HPDE6-E6E7 (cell line): Measurements from ENCODE around the gene NCOA3.

Source experiments
- DNase-seq: peaks from one replicate; pipeline ENCODE4 v3.0.0; 2011; ENCODE audit warnings: missing footprints; ENCODE audit errors: extremely low spot score

The NCOA3 gene

DNA sequence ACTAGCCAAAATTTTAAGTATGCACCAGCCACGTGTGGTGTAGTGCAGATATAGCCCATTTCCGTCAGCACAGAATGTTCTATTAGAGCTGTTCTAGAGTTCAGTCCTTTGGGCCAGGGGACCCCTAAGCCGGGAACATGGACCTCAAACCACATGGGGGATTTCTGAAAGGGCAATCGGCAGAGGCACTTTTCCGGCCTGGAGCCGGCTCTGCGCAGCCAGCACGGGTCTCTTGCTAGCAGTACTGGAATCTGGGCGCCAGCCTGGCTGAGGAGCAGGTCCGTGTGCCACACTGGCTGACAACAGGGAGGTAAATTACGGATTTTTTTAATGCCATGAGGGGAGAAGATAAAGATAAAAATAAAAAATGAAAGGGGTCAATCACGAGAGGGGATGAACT is 163.1 kb downstream of the NCOA3 start:
- no peak for DNase-seq

- DNase-seq, result peak; percentile 100
These were observed 163.7 kb downstream of the NCOA3 start for GRCh38 chr20:47665221-47665991.

- no peak for DNase-seq
These were observed 164.6 kb downstream of the NCOA3 start for GRCh38 chr20:47666304-47666703.

- no peak for DNase-seq
These were observed 165.4 kb downstream of the NCOA3 start for GRCh38 chr20:47667086-47667485.

DNA sequence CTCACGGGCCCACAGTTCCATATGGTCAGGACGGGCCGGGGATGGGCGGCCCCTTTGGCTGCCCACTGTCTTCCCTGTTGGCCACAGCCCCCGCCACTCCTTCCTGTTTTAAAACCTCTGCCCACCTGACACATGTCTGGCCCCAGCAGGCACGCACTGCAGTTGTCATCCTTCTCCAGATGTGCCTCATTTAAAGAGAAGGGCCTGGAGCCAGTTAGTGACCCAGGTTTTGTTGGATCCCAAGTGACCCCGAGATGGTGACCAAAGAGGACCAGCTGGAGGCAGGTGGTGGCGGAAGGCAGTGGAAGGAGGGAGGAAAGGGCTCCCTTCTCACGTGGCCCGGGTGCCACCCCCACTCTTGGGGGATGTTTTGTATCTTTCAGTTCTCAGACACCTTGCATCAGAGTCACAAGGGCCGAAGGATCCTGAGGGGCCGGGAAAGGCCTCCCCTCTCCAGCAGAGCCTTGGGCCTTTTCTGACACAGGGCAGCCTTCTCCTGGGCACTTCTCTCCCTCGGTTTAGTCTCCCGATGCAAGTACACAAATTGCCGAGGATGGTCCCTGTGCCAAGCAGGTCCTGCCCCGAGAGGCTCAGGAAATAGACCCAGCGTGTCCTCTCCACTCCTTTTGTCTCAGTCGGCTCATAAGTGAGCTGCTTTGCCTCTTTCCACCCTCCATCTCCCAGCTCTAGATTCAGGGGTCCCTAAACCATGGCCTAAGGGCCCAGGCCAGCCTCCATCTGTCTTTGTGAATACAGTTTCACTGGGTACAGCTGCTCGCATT is 166.0 kb downstream of the NCOA3 start:
- DNase-seq, result no peak

DNA sequence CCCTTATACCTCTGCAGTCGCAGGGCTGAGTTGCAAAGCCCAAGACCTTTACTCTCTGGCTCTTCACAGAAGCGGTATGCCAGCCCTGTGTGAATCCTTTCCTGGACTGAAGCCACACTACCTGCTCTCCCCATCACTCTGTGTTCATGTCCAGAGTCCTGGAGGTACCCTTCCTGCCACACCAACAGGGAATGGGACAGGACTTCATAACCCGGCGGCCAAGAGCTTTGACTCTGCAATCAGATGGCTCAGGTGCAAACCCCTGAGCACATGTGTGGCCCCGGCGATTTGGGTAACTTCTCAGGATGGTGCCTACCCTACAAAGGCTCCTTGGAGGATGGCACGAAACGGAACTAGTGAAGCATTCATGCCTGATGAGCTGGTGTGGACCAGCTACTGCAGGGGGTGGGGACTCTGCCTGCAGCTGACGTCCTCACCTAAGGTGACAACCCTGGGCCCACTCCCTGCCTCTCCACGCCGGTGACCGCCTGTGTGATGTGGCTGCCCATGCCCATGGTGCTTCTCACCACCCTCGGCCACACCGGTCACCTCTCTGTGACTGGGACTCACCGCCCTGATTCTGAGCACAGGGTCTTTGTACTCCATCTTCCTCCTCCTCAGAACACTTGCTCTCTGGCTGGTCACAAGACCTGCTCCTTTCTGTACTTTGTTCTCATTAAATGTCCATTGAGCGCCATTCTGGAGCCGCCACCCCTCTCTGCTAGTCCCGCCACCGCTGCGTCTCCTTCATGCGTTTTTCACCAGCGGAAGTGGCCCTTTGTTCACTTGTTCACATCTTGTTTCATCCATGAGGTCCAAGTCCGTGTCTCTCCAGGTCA is 166.8 kb downstream of the NCOA3 start:
- no peak for DNase-seq

GRCh38 chr20:47669152-47669425 is 167.4 kb downstream of the NCOA3 start:
- no peak for DNase-seq

DNA sequence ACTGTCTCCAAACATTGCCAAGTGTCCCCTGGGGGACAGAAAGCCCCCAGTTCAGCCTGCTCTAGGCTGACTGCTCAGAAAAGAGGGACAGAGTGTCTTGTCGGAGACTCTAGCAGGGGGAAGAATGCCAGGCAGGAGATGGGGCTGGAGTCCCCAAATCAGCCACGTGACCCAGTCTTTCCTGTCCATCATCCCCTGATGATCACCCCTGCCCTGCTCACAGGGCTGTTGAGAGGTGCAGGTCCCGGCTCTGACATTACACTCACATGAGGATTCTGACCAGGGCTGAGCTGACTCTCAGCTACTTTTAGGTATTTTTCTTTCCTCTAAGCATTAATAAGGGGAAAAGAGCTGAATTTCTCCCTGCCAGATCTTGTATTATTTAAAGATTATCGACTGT is 167.8 kb downstream of the NCOA3 start:
- DNase-seq, result no peak

GRCh38 chr20:47669927-47670890 is 168.5 kb downstream of the NCOA3 start:
- DNase-seq, result no peak

- no peak for DNase-seq
These were observed 169.2 kb downstream of the NCOA3 start for GRCh38 chr20:47670913-47671312.

- no peak for DNase-seq
These were observed 170.5 kb downstream of the NCOA3 start for GRCh38 chr20:47672166-47672565.

DNA sequence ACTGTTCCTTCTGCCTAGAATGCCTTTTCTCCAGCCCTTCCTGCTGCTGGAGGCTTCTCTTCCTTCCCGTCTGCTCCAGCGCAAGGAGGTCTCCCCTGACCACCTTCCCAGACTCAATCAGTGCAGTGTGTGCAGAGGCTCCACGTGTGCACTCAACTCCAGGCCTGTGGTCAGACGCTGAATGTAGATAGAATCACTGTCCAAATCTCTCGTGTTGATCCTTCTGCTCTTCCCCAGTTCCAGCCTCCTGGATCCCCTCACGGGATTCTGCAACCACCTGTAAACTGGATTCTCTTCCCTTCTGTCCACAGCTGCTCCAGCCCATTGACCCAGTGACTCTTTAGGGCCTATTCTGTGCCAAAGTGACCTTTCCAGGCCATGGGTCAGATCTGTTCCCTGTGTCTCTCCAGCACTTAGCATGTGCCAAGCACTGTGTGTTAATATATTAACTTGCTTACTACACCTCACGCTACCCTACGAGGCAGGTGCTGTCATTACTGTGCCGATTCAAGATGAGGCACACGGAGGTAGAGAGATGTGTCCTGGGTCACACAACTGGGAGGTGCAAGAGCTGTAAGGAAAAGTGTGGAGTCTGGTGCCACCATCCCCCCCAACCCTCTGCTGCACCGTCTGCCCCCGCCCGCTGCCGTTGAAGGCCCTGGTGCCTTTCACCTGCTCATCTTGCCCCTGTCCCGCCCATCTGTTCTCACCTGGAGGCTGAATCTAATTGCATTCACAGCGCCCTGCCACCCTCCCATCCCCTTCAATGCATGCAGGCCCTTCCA is 171.4 kb downstream of the NCOA3 start:
- no peak for DNase-seq

DNA sequence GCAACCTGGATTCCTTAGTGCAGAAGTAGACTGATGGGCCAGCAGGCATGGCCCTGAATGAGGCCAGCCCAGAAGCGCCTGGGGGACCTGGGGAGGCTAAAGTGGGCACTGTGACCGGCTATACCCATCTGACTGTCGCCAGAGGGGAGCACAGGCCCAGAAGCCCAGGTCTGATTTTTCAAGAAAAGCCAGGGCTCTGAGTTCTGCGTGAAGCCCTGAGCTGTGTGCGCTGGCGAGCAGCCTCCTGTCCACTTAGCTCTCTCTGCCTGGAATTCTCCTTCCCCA is 171.9 kb downstream of the NCOA3 start:
- DNase-seq, result no peak

DNA sequence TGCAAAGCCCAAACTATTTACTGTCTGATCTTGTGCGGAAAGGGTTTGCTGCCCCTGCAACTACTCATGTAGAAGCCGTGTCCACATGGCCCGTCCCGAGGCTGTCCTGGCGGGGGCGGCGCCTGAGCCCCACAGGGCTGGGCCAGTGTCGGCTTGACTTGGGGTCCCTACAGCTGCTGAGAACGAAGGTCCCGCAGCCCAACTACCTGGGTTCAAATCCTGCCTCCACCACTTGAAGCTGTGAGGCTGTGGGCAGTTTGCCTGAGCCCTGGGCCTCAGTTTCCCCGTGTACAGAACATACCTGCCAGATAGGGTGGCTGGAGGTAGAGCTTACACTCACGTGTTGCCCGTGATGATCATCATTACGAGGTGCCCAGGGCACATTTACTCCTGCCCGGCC is 172.5 kb downstream of the NCOA3 start:
- no peak for DNase-seq

- no peak for DNase-seq
These were observed 173.0 kb downstream of the NCOA3 start for GRCh38 chr20:47674686-47675085.

GRCh38 chr20:47675190-47676142 is 173.8 kb downstream of the NCOA3 start:
- no peak for DNase-seq

- DNase-seq, result no peak
These were observed 174.6 kb downstream of the NCOA3 start for GRCh38 chr20:47676219-47676721.

- DNase-seq, result no peak
These were observed 175.4 kb downstream of the NCOA3 start for GRCh38 chr20:47676912-47677634.
